Measurements from ENCODE around the gene ZBTB16. TPM values are rescaled to one million over a fixed set of nuclear protein-coding genes. Genes with fewer than 3 reads are reported as not detected.

The ZBTB16 gene
- total and polyA plus RNA-seq, 2 of the 4 experiments (the other 2 are of a cell fraction): not detected

DNA sequence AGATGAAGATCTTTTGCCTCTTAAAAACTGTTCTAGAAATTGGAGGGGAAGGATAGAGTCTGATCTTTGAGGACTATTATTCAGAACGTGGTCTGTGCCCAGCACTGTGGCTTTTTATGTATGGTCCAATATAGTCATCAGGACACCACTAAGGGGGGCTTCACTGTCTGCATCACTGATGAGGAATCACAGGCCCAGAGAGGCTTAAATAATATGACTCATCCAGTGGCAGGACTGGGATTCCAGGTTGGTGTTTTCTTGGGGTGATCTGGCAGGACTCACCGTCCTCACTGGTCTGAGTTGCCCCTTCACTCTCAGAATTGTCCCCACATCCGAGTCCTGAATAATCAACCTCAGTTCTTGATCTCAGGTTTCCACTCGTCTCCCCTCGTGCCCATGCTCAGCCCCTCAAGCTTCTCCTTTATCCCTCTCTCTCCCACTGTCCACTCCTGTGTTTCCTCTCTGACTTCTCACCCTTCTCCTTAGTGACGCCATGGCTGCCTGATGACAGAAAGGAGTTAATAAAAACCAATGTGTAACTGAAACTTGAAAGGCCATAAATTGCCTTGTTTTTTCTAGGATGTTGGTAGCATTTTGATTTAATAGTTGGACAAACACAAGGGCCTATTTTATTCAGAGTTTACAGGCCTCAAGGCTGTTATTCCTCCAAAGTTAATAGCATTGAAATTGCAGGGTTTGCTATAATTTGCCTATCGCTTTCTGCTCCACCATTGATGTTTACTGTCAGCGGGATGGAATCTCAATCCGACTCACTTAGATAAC, 141.0 kb downstream of the ZBTB16 start:
- ATAC-seq (ENCODE audit: low read depth) (no peak), DNase-seq (no peak)
- Histone ChIP-seq H4K91ac (ENCODE audit: insufficient read depth, low read depth, low read length) (no peak overlapping the region), H3K27me3 (ENCODE audit: control insufficient read depth, insufficient read depth, low read length) (peaks cover 6% of the 10 kb centered on the region; the same call in 1 of the 2 replicates), H3K9me1 (ENCODE audit: insufficient read depth, low read length) (0 out of 2 replicates have a peak, but pooled peaks cover 3% of the 10 kb centered on the region), H3K27ac (ENCODE audit: insufficient read depth, low read length) (no peak overlapping the region), H2BK20ac (ENCODE audit: low read depth, low read length) (no peak overlapping the region), H3K18ac (ENCODE audit: low read depth, low read length) (no peak overlapping the region), H4K20me1 (ENCODE audit: insufficient read depth, low read length) (no peaks in the 10 kb centered on the region), H4K8ac (ENCODE audit: low read depth in 2 of 2, low read length in 2 of 2) (no peak overlapping the region), H3K36me3 (ENCODE audit: control insufficient read depth, insufficient read depth, low read length) (no peaks in the 10 kb centered on the region), H3K4me1 (ENCODE audit: control insufficient read depth, insufficient read depth, low read length) (peaks cover 7% of the 10 kb centered on the region; the same call in 1 of the 2 replicates), H2AK5ac (ENCODE audit: low read depth, low read length) (no peak overlapping the region), H3K4ac (ENCODE audit: low read depth, low read length) (no peak overlapping the region), H3K4me3 (ENCODE audit: insufficient read depth, low read depth, low read length) (no peak overlapping the region), H3K9ac (ENCODE audit: low read depth, low read length) (no peak overlapping the region), H2BK15ac (ENCODE audit: low read depth, low read length) (no peak overlapping the region), H4K5ac (ENCODE audit: low read depth, low read length) (no peak overlapping the region), H3K4me2 (ENCODE audit: low read depth, low read length) (no peak overlapping the region), H3K56ac (ENCODE audit: extremely low read depth, insufficient read depth, low read length) (no peak overlapping the region), H3K23ac (ENCODE audit: low read depth, low read length) (no peak overlapping the region), H2BK5ac (ENCODE audit: low read depth, low read length, poor library complexity, severe bottlenecking) (no peak overlapping the region), H3K14ac (replicated peaks; ENCODE audit: low read depth, low read length) (no peak overlapping the region), H3K79me1 (ENCODE audit: low read depth in 1 of 2, low read length in 2 of 2) (no peaks in the 10 kb centered on the region), H2BK120ac (ENCODE audit: low read depth, low read length) (no peak overlapping the region), H2AFZ (replicated peaks; ENCODE audit: low read length, poor library complexity) (no peak overlapping the region), H3K9me3 (ENCODE audit: control insufficient read depth, insufficient read depth, low read length) (no peaks in the 10 kb centered on the region), H2AK9ac (replicated peaks; ENCODE audit: low read depth, low read length, poor library complexity) (no peak overlapping the region)
- WGBS, 2 experiments (ENCODE audit: extremely low coverage in 2 of 2, insufficient read length in 1 of 2): 40% methylated on average over 1 of the region's 9 CpGs; no CpG with 5 or more reads in 1 of the 2 experiments
- dilution Hi-C loops (cut with HindIII; ENCODE audit: low sequenced_read_pairs, unreplicated experiment) (no loop called here), in situ Hi-C loops (cut with MboI; ENCODE audit: low sequenced_read_pairs) (no loop called here), intact Hi-C loops (cut with micrococcal nuclease) (no loop called here)
- ChIA-PET CTCF (no interaction called here), POLR2A (ENCODE audit: unreplicated experiment) (interaction anchor here (0.7 kb wide), 1 partner anchor 1706 kb away, joined by 6 read pairs; no protein-coding TSS in a partner anchor)
- no TSS peak for BruUV-seq (replicated peaks)
- no peak for TF ChIP-seq POLR2A (IDR thresholded peaks at IDR 0.05; ENCODE audit: low read depth, low read length)
- no peak for TF ChIP-seq FOS (IDR thresholded peaks at IDR 0.05; ENCODE audit: low read depth, low read length)
- TF ChIP-seq, protein P1, sequence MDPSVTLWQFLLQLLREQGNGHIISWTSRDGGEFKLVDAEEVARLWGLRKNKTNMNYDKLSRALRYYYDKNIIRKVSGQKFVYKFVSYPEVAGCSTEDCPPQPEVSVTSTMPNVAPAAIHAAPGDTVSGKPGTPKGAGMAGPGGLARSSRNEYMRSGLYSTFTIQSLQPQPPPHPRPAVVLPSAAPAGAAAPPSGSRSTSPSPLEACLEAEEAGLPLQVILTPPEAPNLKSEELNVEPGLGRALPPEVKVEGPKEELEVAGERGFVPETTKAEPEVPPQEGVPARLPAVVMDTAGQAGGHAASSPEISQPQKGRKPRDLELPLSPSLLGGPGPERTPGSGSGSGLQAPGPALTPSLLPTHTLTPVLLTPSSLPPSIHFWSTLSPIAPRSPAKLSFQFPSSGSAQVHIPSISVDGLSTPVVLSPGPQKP (IDR thresholded peaks at IDR 0.05; ENCODE audit: borderline replicate concordance, low read depth, low read length): no peak
- TF ChIP-seq MAFK (IDR thresholded peaks at IDR 0.05; ENCODE audit: low read depth, low read length): no peak
- TF ChIP-seq CHD1 (IDR thresholded peaks at IDR 0.05; ENCODE audit: low read depth, low read length): no peak
- no peak for TF ChIP-seq SMC3 (IDR thresholded peaks at IDR 0.05; ENCODE audit: low read depth, low read length)

All from IMR-90 (cell line).